Stimulated activated CD4-positive, alpha-beta T cell treated with anti-CD3 and anti-CD28 coated beads, TNF-alpha, amount 100 ng/mL, for 1 hour (primary cell): ENCODE results near the gene SERPINB4.
"Not testable (repeated sequence)": the region's sequence is repeated elsewhere in the genome, so short reads cannot be mapped to it uniquely, and the experiment has no call there.

Experiments
- DNase-seq, 3 donors: peaks; one replicate each; pipeline ENCODE4 v3.0.0-alpha.2; 2020; ENCODE audit warnings: low read depth in 3 of 3, low spot score in 1 of 3

Gene SERPINB4

DNA sequence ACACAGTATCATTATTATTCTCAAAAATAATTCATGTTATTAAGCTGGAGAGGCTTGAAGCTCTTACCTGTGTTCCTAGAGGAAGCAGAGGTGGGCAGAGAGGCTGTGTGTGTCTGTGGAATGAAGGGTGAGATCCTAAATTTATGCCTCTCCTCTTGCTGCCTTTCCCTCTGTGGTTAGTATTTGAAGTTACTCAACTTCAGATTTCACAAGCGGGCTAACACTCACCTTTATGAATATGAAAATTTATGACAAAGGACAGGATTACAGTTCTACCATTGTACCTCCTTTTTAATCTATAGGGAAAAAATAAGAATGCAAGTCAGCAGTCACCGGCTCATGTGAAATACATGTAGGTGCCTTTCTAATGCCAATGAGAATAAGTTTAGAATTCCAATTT lies at the start of gene SERPINB4:
TSS of gene SERPINB4 (minus strand) at position 115 of the 400 bp plus-strand sequence. CDS start 679 bp downstream, outside the sequence.
- not testable (repeated sequence) for DNase-seq

DNA sequence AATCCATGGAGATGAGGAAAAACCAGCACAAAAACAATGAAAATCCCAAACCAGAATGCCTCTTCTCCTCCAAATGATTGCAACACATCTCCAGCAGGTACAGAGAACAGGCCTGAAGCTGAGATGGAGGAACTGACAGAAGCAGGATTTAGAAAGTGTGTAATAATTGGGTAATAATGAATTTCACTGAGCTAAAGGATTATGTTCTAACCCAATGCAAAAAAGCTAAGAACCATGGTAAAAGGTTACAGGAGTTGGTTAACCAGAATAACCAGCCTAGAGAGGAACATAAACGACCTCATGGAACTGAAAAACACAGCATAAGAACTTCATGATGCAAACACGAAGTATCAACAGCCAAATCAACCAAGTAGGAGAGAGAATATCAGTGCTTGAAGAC lies 45.0 kb upstream of the SERPINB4 start:
- DNase-seq = no peak

DNA sequence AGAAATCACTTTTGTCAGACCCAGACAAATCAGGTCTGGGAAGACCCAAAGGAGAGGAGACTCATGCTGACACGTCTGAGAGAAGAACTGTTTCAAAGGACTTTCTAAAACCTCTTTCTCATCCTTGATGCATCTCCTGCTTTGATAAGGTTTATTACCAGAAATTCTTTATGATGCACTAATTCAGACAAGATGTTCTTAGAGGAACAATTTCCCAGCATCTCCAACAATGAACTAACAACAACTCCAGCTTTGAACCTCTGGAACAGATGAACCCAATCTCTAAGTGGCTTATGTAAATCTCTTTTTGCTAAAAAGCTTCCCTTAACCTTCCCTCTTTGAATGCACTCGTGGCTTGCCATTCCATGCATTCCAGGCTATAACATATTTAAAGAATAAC lies 42.8 kb upstream of the SERPINB4 start:
- DNase-seq = no peak

DNA sequence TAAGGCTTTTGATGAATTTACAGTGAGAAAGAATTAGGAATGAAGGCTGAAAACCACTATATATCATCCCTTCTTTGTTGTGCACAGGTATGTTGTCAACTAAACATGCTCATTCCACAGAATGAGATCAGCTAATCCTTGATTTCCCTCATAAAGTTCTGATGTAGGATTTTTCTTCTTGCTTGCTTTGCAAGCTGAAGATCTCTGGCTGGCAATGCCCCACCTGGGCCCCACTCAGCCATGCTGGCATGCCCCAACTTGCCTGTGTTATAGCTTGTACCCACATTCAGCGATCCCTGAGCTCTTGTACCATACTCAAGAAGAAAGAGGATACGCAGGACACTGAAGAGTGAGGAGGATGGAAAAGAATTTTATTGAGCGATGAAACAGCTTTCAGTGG lies 40.7 kb upstream of the SERPINB4 start:
- no peak for DNase-seq

DNA sequence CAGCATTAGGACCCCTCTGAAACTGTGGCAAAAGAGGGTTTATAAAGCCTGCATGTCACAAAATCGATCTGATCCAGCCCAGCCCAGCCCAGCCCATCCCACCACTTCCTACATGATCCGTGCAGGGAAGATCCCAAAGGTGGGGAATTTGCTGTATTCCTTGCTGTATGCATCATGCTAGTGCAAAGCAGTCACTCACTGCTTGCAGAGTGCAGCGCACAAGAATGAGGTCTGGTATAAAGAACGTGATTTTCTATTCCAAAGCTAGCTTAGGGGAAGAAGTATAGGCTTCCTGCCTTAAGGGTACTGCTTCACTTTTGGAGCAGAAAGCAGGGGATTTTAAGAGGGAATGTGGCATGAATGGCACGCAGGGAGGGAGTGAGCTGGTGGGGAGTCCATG lies 39.8 kb upstream of the SERPINB4 start:
- no peak for DNase-seq

DNA sequence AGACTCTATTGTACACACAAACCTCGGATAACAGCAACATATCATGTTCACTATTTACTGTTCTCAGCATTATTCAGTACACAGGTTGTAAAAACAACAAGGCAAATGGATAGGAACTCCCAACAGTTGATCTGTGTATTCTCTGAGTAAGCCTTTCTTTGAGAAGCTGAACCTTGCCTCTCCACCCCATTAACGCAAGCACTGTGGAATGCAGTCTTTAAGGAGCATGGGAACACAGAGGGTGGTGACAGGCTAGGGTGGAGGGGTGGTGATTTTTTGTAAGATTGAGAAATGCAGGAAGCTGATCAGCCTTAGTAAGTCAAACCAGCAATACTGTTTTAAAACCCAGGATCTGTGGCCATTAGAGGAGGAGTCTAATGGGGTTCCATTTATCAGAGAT lies 39.1 kb upstream of the SERPINB4 start:
- DNase-seq = no peak

DNA sequence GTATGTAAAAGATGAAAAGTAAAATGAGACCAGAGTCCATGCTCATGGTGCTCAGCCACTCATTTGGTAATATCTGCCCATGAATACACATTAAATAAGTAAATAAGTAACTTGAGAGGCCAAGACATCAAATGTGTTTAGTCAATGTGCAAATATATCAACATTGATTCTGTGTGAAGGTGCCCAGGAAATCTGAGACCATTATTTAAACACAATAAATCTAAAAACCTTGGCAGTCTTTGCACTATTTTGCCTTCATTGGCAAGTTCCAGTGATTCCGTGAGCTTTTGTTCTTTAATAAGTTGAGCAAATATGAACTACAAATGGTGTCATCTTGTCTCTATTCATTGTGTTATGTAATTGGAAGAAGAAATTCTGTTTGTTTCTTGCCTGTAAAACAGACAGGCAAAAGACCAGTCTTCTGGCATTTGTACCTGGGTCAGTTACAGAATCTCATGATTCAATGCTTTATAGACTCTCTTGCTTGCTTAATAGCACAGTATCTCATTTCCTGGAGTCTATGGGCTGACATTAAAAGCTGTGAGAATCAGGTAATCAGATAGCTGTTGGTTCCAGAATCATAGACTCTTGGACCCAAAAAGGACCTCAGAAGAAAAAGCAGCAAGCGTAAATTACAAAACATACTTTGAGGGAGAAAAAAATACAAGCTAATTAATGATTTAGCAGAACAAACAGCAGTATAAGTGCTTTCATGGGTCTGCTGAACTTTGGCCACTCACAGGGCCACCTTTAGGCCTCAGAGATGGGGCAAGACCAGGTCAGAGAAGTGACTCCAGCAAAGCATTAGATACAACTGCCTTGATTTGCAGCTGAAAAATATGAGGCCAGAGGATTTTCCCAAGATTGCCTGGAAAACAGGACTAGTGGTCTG lies 37.6 kb upstream of the SERPINB4 start:
- DNase-seq = no peak

DNA sequence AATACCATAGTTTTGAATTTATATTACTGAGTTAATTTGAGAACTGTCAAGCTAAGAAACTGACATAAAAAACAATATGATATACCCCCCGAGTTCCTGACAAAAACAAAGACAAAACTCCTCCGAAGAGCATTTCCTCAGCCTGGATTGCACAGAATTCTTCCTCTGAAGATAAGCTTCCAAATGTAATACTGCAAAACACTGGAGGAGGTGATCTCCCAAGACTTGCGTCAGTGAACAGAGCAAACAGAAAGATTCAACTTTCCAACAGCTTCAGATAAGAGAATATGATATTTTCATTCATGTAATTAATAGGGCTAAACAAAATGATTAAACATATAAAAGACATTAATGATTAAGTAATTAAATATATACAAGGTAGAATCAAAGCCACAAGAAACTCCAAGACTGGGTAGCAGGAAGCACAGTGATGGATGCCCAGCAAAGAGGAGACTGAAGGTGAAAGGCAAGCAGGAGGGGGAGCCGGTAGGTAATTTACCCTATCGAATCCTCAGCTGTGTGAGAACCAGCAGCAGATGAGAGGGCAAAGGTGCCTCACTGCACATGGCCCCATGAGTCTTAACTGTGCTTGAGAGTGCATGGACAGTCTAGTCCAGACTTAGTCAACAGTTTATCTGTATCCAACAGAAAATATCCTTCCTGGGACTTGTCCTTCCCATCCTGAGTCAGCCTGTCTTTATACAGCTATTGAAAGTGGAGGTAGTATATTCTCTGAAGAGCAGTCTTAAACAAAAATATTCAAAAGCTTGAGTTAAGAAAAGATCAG lies 36.0 kb upstream of the SERPINB4 start:
- no peak for DNase-seq

DNA sequence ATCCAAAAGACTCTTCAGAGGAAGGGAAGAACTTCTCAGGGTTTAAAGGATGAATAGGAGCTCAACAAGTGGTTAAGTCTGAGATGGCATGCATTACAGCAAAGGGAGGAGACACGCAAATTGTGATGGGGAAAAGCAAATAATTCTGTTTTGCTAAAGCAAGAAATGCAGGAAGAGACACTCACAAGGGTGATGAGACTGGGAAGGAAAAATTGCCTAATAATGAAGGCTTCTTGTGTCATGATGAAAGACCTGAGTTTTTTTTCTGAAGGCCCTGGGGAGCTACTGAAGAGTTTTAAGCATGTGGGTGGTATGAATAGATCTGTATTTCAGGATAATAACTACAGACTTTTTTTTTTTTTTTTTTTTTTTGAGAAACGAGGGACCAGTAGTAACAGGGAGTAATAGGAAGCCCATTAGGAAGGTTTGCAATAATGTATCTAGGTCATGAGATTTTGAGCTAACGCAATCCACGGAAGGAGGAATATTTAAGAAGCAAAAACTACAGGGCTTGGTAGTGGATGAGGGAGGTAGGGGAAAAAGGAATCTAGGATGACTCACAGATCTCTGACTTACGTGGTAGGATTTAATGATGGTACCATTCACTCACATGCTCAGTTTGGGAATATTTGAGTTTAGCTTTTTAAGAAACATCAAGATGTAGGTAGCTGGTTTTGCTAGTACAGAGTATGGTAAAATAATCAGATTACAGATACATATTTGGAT lies 33.6 kb upstream of the SERPINB4 start:
- no peak for DNase-seq

DNA sequence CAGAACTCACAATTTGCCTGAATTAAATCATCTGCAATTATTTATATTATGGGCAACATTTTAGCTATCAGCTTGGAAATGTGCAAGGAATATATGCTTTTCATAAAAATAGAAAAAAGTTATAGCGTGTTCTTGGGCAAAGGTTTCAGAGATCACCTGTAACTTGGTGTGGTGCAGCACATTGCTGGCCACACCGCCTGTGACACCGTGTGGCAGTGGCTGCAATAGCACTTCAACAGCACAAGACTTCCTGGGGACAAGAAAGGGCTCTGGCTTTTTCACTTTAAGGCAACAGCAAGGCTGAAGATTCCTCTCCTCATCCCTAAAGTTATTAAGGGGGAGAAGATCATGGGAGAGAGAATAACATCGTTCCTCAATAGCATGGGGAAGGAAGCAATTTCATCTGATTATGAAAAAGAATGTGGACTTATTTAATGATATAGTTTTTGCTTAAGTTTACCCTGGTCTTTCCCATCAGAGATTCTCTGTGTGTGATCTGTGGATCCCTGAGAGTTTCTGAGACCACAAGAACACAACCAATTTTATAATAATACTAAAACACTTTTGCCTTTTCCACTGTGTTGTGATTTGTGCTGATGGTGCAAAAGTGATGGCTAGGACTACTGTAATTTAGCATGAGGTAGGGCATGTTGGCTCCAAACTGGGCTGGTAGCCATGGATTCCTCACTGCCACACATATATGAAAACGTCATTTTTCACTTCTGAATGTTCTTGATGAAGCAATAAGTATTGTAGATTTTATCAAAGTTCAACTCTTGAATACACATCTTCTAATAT lies 32.7 kb upstream of the SERPINB4 start:
- DNase-seq = no peak

DNA sequence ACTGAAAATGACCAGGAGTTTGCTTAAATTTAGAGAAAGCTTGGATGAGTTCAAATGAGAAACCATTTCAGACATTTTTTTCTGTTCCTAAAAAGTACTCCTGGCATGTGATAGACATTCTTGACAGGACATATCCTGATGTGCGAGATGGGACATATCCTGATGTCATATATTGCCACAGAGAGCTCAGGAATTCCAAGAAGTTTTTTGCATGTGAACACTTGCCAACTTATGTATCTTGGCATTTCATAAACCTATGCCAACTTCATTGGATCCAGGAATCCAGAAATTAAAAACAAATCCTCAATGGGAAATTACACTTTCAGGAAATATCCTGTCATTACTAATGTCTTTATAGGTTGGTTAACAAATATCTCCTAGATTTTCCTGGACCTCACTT lies 20.5 kb upstream of the SERPINB4 start:
- no peak for DNase-seq

DNA sequence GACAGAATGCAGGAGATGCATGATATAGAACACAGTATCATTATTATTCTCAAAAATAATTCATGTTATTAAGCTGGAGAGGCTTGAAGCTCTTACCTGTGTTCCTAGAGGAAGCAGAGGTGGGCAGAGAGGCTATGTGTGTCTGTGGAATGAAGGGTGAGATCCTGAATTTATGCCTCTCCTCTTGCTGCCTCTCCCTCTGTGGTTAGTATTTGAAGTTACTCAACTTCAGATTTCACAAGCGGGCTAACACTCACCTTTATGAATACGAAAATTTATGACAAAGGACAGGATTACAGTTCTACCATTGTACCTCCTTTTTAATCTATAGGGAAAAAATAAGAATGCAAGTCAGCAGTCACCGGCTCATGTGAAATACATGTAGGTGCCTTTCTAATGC lies 17.7 kb upstream of the SERPINB4 start, which contains the start of gene SERPINB3:
TSS of gene SERPINB3 (minus strand) at position 144 of the 400 bp plus-strand sequence. CDS start 677 bp downstream, outside the sequence.
- DNase-seq = not testable (repeated sequence)

DNA sequence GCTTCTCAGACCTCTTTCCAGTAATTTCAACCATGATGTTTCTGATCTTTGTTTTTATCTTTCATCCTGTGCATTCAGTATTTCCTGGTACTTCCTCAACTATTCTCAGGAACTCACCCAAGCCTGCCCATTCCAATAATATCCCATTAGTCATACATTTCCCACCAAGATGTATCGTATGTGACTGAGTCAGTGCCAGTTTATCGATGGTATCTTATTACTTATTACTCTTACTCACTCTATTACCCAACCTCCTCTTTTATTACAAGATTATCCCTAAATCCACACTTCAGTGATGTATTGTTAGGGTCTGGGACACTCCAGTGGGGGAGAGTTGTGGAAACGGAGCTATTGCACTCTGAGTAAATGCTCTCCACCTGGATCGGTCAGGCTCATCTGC lies 14.9 kb upstream of the SERPINB4 start:
- not testable (repeated sequence) for DNase-seq

DNA sequence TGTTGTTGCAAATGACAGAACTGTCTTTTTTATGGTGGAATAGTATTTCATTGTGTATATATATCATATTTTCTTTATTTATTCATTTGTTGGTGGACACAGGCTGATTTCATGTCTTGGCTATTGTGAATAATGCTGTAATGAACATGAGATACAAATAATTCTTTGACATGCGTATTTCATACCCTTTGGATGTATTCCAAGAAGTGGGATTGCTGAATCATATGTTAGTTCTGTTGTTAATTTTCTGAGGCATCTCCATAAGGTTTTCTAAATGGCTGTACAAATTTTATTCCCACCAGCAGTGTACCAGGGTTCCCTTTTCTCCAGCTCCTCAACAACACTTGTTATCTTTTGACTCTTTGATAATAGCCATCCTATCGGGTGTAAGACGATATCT lies 6.2 kb upstream of the SERPINB4 start:
- not testable (repeated sequence) for DNase-seq

DNA sequence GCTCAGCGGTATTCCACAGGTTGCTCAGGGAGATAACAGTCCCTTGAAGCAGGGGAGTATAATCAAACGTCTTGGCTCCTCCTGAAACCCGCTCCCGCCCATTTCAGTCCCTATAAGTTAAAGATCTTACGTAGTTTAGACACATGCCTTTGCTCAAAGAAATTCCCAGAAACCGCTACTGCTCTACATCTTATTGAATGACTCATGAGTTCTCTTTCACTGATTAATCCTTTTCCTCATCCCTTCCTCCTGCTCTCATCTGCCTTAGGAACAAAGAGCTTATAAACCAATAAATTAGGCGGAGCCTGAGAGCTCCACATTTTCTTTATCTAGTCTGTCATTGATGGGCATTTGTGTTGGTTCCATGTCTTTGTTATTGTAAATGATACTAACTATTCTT lies 4.2 kb upstream of the SERPINB4 start:
- DNase-seq = no peak

DNA sequence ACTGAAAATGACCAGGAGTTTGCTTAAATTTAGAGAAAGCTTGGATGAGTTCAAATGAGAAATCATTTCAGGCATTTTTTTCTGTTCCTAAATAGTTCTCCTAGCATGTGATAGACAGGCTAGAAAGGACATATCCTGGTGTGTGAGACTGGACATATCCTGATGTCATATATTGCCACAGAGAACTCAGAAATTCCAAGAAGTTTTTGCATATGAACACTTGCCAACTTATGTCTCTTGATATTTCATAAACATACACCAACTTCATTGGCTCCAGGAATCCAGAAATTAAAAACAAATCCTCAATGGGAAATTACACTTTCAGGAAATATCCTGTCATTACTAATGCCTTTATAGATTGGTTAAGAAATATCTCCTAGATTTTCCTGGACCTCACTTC lies 2.9 kb upstream of the SERPINB4 start:
- no peak for DNase-seq

DNA sequence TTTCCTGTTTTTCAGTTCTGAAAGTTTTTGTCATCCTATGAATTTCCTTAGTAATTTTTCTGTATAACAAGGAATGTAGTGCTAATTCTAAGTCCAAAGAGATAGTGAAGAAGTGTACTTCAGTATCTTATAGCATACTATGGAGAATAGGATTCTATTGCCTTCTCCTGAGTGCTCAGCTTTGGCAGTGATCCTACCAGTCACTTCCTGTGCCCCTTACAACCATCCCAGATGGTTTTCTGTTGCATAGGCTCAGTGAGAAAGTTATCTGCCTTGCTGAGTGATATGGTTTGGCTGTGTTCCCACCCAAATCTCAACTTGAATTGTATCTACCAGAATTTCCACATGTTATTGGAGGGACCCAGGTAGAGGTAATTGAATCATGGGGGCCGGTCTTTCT lies 638 bp upstream of the SERPINB4 start:
- not testable (repeated sequence) for DNase-seq

DNA sequence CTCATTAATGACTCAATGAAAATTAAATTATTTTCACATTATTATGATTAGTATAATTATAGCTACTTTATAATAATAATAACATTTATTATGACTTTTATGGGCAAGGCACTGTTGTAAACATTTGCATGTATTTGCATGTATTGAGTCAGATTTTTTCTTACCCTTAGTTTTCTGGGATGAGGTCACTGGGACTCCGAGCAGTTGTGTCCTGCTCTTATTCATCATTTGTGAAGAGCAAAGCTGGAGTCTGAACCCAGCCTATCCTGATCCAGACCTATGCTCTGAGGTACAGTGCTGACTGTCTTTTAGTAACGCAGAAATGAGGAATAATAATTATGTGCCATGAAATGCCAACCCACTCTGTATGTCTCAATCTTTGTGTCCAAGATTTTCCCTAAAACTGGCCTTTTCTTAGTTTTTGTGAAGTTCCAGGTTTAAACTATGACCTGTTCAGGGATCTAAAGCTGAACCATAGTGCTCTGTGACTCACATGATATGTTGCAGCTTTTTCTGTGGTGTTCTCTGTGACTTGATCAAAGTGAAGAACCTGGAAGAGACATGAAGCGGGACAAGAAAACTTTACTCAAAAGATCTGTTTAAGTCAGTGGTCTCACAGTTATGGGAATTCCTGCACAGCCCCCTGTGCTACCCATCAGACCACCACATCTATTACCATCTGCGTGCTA lies 1.2 kb downstream of the SERPINB4 start:
- DNase-seq = not testable (repeated sequence)

DNA sequence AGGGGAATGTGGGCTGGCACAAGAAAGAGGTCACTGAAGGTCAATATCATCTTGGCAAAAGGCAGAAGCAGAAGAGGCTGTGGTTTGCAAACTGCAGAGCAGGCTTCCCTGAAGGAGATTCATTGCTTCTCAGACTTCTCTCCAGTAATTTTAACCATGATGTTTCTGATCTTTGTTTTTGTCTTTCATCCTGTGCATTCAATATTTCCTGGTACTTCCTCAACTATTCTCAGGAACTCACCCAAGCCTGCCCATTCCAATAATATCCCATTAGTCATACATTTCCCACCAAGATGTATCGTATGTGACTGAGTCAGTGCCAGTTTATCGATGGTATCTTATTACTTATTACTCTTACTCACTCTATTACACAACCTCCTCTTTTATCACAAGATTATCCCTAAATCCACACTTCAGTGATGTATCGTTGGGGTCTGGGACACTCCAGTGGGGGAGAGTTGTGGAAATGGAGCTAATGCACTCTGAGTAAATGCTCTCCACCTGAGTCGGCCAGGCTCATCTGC lies 2.8 kb downstream of the SERPINB4 start:
- not testable (repeated sequence) for DNase-seq

DNA sequence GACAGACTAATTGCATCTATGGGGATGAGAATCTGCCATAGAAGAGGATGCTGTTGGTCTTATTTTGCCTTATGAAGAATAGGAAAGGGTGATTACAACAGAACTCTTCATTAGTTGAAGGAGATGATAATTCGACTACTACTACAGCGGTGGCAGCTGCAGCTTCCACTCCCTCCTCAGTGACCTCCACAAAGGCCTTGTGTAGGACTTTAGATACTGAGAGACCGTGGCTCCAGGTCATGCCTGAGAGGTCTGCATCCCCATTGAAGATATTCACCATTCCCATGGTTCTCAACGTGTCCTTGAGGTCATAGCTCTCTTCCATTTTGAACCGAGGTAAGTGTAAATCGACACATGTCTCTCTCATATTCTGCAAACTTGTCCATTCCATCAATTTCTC lies 6.4 kb downstream of the SERPINB4 start:
- no peak for DNase-seq
